Islet precursor cell (in vitro differentiated cells): ENCODE results near the gene CPNE7.

Experiments used
- DNase-seq: peaks from one replicate; pipeline ENCODE4 v3.0.0-alpha.2; 2018

The CPNE7 gene

GRCh38 chr16:89550421-89551007, 25.0 kb upstream of the CPNE7 start:
- no peak for DNase-seq

GRCh38 chr16:89552329-89552728, 23.2 kb upstream of the CPNE7 start:
- DNase-seq = no peak

- DNase-seq = no peak
Observed at GRCh38 chr16:89552913-89553312, 22.6 kb upstream of the CPNE7 start.

GRCh38 chr16:89553733-89554132, 21.8 kb upstream of the CPNE7 start:
- no peak for DNase-seq

- DNase-seq = no peak
Observed at GRCh38 chr16:89554343-89554742, 21.2 kb upstream of the CPNE7 start.

GRCh38 chr16:89555265-89555664, 20.3 kb upstream of the CPNE7 start:
- DNase-seq = no peak

GRCh38 chr16:89555780-89556179, 19.8 kb upstream of the CPNE7 start:
- DNase-seq = no peak

GRCh38 chr16:89556750-89557689, 18.5 kb upstream of the CPNE7 start:
- DNase-seq = peak; percentile 96

GRCh38 chr16:89557690-89558490, 17.7 kb upstream of the CPNE7 start:
- DNase-seq = no peak

GRCh38 chr16:89560378-89561141, 15.0 kb upstream of the CPNE7 start, which contains the start of gene RPL13:
Gene RPL13, plus strand, starts transcription at chr16:89560682. Its CDS starts 278 bp downstream, at chr16:89560960.
- peak; percentile 97 for DNase-seq

- no peak for DNase-seq
Observed at GRCh38 chr16:89561142-89561883, 14.2 kb upstream of the CPNE7 start.

GRCh38 chr16:89561884-89562599, 13.5 kb upstream of the CPNE7 start:
- no peak for DNase-seq

GRCh38 chr16:89562939-89563338, 12.6 kb upstream of the CPNE7 start:
- DNase-seq = no peak

GRCh38 chr16:89563639-89564392, 11.7 kb upstream of the CPNE7 start:
- no peak for DNase-seq

GRCh38 chr16:89564476-89565255, 10.9 kb upstream of the CPNE7 start:
- no peak for DNase-seq

- peak; percentile 77 for DNase-seq
Observed at GRCh38 chr16:89565256-89565505, 10.4 kb upstream of the CPNE7 start.

- peak; percentile 81 for DNase-seq
Observed at GRCh38 chr16:89565506-89566372, 9.8 kb upstream of the CPNE7 start.

GRCh38 chr16:89567656-89568594, 7.6 kb upstream of the CPNE7 start:
- no peak for DNase-seq
